C4-2B (cell line): ENCODE data around the gene SGCE.

Experiments
- CTCF ChIP-seq: fragments of 450-650 bp; conservative IDR thresholded peaks from 2 replicates; pipeline ENCODE4 v1.5.1; 2017; ENCODE audit warnings: mild to moderate bottlenecking
- ZFX ChIP-seq: fragments of 450-650 bp; IDR thresholded peaks from 2 replicates; pipeline ENCODE4 v1.6.1; 2017

GRCh38 chr7:94579470-94579869 is 76.5 kb downstream of the SGCE start:
- TF ChIP-seq CTCF (no peak), ZFX (no peak)
